ENCODE measurements around the gene STH.

The STH gene

GRCh38 chr17:46043606-46044005 is 44.6 kb downstream of the STH start (continued):
- TF ChIP-seq SNAI2 (CRISPR knock-in tag; IDR thresholded peaks at IDR 0.05): no peak
- TF ChIP-seq POU6F1 (CRISPR knock-in tag; IDR thresholded peaks at IDR 0.05; ENCODE audit: borderline replicate concordance, low read depth): no peak
- TF ChIP-seq ZNF8 (CRISPR knock-in tag; IDR thresholded peaks at IDR 0.05): no peak

- no peak for TF ChIP-seq ZNF8 (CRISPR knock-in tag; IDR thresholded peaks at IDR 0.05)
- no peak for TF ChIP-seq BACH2 (CRISPR knock-in tag; IDR thresholded peaks at IDR 0.05; ENCODE audit: borderline replicate concordance)
- TF ChIP-seq CREB5 (CRISPR knock-in tag; IDR thresholded peaks at IDR 0.05; ENCODE audit: low read depth): no peak
- TF ChIP-seq ZNF70 (CRISPR knock-in tag; IDR thresholded peaks at IDR 0.05): no peak
- no peak for TF ChIP-seq ZNF565 (CRISPR knock-in tag; conservative IDR thresholded peaks at IDR 0.05; ENCODE audit: low read depth)
- no peak for TF ChIP-seq ZC3H10 (CRISPR knock-in tag; IDR thresholded peaks at IDR 0.05)
- no peak for TF ChIP-seq GLIS3 (CRISPR knock-in tag; IDR thresholded peaks at IDR 0.05)
- no peak for TF ChIP-seq RARB (CRISPR knock-in tag; IDR thresholded peaks at IDR 0.05)
- no peak for TF ChIP-seq TSHZ2 (CRISPR knock-in tag; IDR thresholded peaks at IDR 0.05)
- TF ChIP-seq ESRRG (CRISPR knock-in tag; IDR thresholded peaks at IDR 0.05): no peak
- no peak for TF ChIP-seq ISL1 (CRISPR knock-in tag; IDR thresholded peaks at IDR 0.05)
- TF ChIP-seq POU6F1 (CRISPR knock-in tag; IDR thresholded peaks at IDR 0.05; ENCODE audit: borderline replicate concordance, low read depth): no peak
- TF ChIP-seq PPARA (CRISPR knock-in tag; IDR thresholded peaks at IDR 0.05; ENCODE audit: borderline replicate concordance): no peak
- ATAC-seq: peak; percentile 93
These were observed 45.4 kb downstream of the STH start for GRCh38 chr17:46044286-46044928.

- no peak for TF ChIP-seq BACH2 (CRISPR knock-in tag; IDR thresholded peaks at IDR 0.05; ENCODE audit: borderline replicate concordance)
- no peak for TF ChIP-seq ZNF8 (CRISPR knock-in tag; IDR thresholded peaks at IDR 0.05)
- no peak for TF ChIP-seq ZFP30 (CRISPR knock-in tag; IDR thresholded peaks at IDR 0.05)
- TF ChIP-seq ZFP3 (CRISPR knock-in tag; IDR thresholded peaks at IDR 0.05): no peak
- TF ChIP-seq ARNTL (CRISPR knock-in tag; IDR thresholded peaks at IDR 0.05; ENCODE audit: borderline replicate concordance, low read depth): no peak
- no peak for TF ChIP-seq TCF4 (CRISPR knock-in tag; IDR thresholded peaks at IDR 0.05; ENCODE audit: borderline replicate concordance)
- TF ChIP-seq ZNF70 (CRISPR knock-in tag; IDR thresholded peaks at IDR 0.05): no peak
- no peak for TF ChIP-seq POU6F1 (CRISPR knock-in tag; IDR thresholded peaks at IDR 0.05; ENCODE audit: borderline replicate concordance, low read depth)
- TF ChIP-seq TSHZ2 (CRISPR knock-in tag; IDR thresholded peaks at IDR 0.05): no peak
- TF ChIP-seq ZC3H10 (CRISPR knock-in tag; IDR thresholded peaks at IDR 0.05): no peak
- no peak for TF ChIP-seq SNAI2 (CRISPR knock-in tag; IDR thresholded peaks at IDR 0.05)
- TF ChIP-seq ZNF565 (CRISPR knock-in tag; conservative IDR thresholded peaks at IDR 0.05; ENCODE audit: low read depth): no peak
- no peak for TF ChIP-seq CSDC2 (CRISPR knock-in tag; IDR thresholded peaks at IDR 0.05)
- TF ChIP-seq ISL1 (CRISPR knock-in tag; IDR thresholded peaks at IDR 0.05): no peak
- TF ChIP-seq RARB (CRISPR knock-in tag; IDR thresholded peaks at IDR 0.05): no peak
- TF ChIP-seq TOX (CRISPR knock-in tag; IDR thresholded peaks at IDR 0.05; ENCODE audit: borderline replicate concordance): no peak
- TF ChIP-seq ESRRG (CRISPR knock-in tag; IDR thresholded peaks at IDR 0.05): no peak
- no peak; the same call in 2 of the 3 replicates for ATAC-seq
These were observed 45.9 kb downstream of the STH start for GRCh38 chr17:46044989-46045388.
